A549 treated with RU486 at 1 μM for 4 hours (cell line): ENCODE data around the gene MELK. TPM values are rescaled to one million over a fixed set of nuclear protein-coding genes. Genes with fewer than 3 reads are reported as not detected.

ENCODE experiments used
- total RNA-seq: library from RNA; stranded (reverse); fragments of 200-300 nt; extraction: Qiagen RNA extraction; gene quantifications from 5 replicates; pipeline ENCODE4 v1.2.3, GENCODE V29; 2022; ENCODE audit warnings: low read depth

The MELK gene
- 57.1 to 85.5 TPM (median 75.8 TPM) in 5 replicates for total RNA-seq

GRCh38 chr9:36572515-36573418, at the start of gene MELK:
MELK (plus strand) TSS chr9:36572895; CDS start chr9:36581682, 8,787 bp downstream.

Other genes with a start within 250 kb of the MELK start
- gene RNF38, start 172.6 kb upstream of the MELK start, total RNA-seq = 6.5 to 9.0 TPM (median 8.9 TPM) in 5 replicates